ENCODE measurements around the gene HK2.

HK2 gene

GRCh38 chr2:74892609-74893008 is 58.7 kb downstream of the HK2 start:
- H4K20me1 ChIP-seq (ENCODE audit: insufficient read depth, low read length, poor library complexity, severe bottlenecking): no peaks in the 10 kb centered on the region
- no peak overlapping the region for H3K9ac ChIP-seq (ENCODE audit: low read depth, low read length, poor library complexity, severe bottlenecking)
- H3K27me3 ChIP-seq (ENCODE audit: insufficient read depth, low read length, poor library complexity, severe bottlenecking): no peaks in the 10 kb centered on the region
- H3K9me3 ChIP-seq (ENCODE audit: insufficient read depth, low read depth, low read length): 0 out of 2 replicates have a peak, but pooled peaks cover 2% of the 10 kb centered on the region
- no peaks in the 10 kb centered on the region for H3K4me1 ChIP-seq (ENCODE audit: insufficient read depth, low read length, poor library complexity, severe bottlenecking)
- no peak overlapping the region for H3K4me2 ChIP-seq (ENCODE audit: low read depth, low read length, poor library complexity, severe bottlenecking)
- no peaks in the 10 kb centered on the region for H3K9me2 ChIP-seq (replicated peaks; ENCODE audit: low read depth, low read length)
- H3F3A ChIP-seq (ENCODE audit: low read depth): no peaks in the 10 kb centered on the region
- TF ChIP-seq CTCF (conservative IDR thresholded peaks at IDR 0.05; ENCODE audit: low read length): no peak
- no peak for TF ChIP-seq EZH2phosphoT487 (IDR thresholded peaks at IDR 0.05; ENCODE audit: borderline replicate concordance)
- no peak overlapping the region for H3K4me3 ChIP-seq (ENCODE audit: low read length, poor library complexity, severe bottlenecking)
- no peaks in the 10 kb centered on the region for H3K79me2 ChIP-seq (ENCODE audit: insufficient read depth, low read length)
- no peak overlapping the region for H2AFZ ChIP-seq (ENCODE audit: low read length)
- peaks cover 67% of the 10 kb centered on the region for H3K36me3 ChIP-seq (ENCODE audit: insufficient read depth, low read length)

- H3K4me2 ChIP-seq (ENCODE audit: low read depth, low read length, poor library complexity, severe bottlenecking): no peak overlapping the region
- H3K4me1 ChIP-seq (ENCODE audit: insufficient read depth, low read length, poor library complexity, severe bottlenecking): no peaks in the 10 kb centered on the region
These were observed 59.4 kb downstream of the HK2 start for GRCh38 chr2:74893332-74893731.

GRCh38 chr2:74894272-74894981 is 60.5 kb downstream of the HK2 start:
- no peaks in the 10 kb centered on the region for H3K79me2 ChIP-seq (ENCODE audit: insufficient read depth, low read length)
- no peaks in the 10 kb centered on the region for H3K27me3 ChIP-seq (ENCODE audit: insufficient read depth, low read length, poor library complexity, severe bottlenecking)
- H4K20me1 ChIP-seq (ENCODE audit: insufficient read depth, low read length, poor library complexity, severe bottlenecking): no peaks in the 10 kb centered on the region
- no peak overlapping the region for H3K4me3 ChIP-seq (ENCODE audit: low read length, poor library complexity, severe bottlenecking)
- H3K36me3 ChIP-seq (ENCODE audit: insufficient read depth, low read length): peaks cover 49% of the 10 kb centered on the region
- no peaks in the 10 kb centered on the region for H3K9me2 ChIP-seq (replicated peaks; ENCODE audit: low read depth, low read length)
- H3K9me3 ChIP-seq (ENCODE audit: insufficient read depth, low read depth, low read length): 0 out of 2 replicates have a peak, but pooled peaks cover 2% of the 10 kb centered on the region
- H3K4me2 ChIP-seq (ENCODE audit: low read depth, low read length, poor library complexity, severe bottlenecking): no peak overlapping the region
- H3K4me1 ChIP-seq (ENCODE audit: insufficient read depth, low read length, poor library complexity, severe bottlenecking): no peaks in the 10 kb centered on the region
- no peak overlapping the region for H3K9ac ChIP-seq (ENCODE audit: low read depth, low read length, poor library complexity, severe bottlenecking)
- TF ChIP-seq CTCF (conservative IDR thresholded peaks at IDR 0.05; ENCODE audit: low read length) (no peak), EZH2phosphoT487 (IDR thresholded peaks at IDR 0.05; ENCODE audit: borderline replicate concordance) (no peak)
- H2AFZ ChIP-seq (ENCODE audit: low read length): no peak overlapping the region
- H3F3A ChIP-seq (ENCODE audit: low read depth): no peaks in the 10 kb centered on the region

More at GRCh38 chr2:74893332-74893731, 59.4 kb downstream of the HK2 start:
- TF ChIP-seq EZH2phosphoT487 (IDR thresholded peaks at IDR 0.05; ENCODE audit: borderline replicate concordance) (no peak), CTCF (conservative IDR thresholded peaks at IDR 0.05; ENCODE audit: low read length) (no peak)
- Histone ChIP-seq H4K20me1 (ENCODE audit: insufficient read depth, low read length, poor library complexity, severe bottlenecking) (no peaks in the 10 kb centered on the region), H3K9ac (ENCODE audit: low read depth, low read length, poor library complexity, severe bottlenecking) (no peak overlapping the region), H3K9me3 (ENCODE audit: insufficient read depth, low read depth, low read length) (0 out of 2 replicates have a peak, but pooled peaks cover 2% of the 10 kb centered on the region), H3K9me2 (replicated peaks; ENCODE audit: low read depth, low read length) (no peaks in the 10 kb centered on the region), H3K4me3 (ENCODE audit: low read length, poor library complexity, severe bottlenecking) (no peak overlapping the region), H2AFZ (ENCODE audit: low read length) (no peak overlapping the region), H3K79me2 (ENCODE audit: insufficient read depth, low read length) (no peaks in the 10 kb centered on the region), H3K27me3 (ENCODE audit: insufficient read depth, low read length, poor library complexity, severe bottlenecking) (no peaks in the 10 kb centered on the region), H3F3A (ENCODE audit: low read depth) (no peaks in the 10 kb centered on the region), H3K36me3 (ENCODE audit: insufficient read depth, low read length) (peaks cover 60% of the 10 kb centered on the region)

Measured in Loucy (cell line).